Upper lobe of left lung (tissue), 4 donors: ENCODE data around the gene FDXACB1.

Source experiments
- POLR2A ChIP-seq, 4 donors: fragments of 450-650 bp; IDR thresholded peaks; one replicate each; pipeline ENCODE4 v1.5.1; 2016 to 2017; ENCODE audit warnings: antibody characterized with exemption in 4 of 4, mild to moderate bottlenecking in 2 of 4
- POLR2AphosphoS5 ChIP-seq, 2 donors: sonication (generic); formaldehyde crosslinking; IDR thresholded peaks; one replicate each; pipeline ENCODE4 v1.5.1; 2017; ENCODE audit warnings: antibody characterized with exemption in 2 of 2

GRCh38 chr11:111837366-111837891 is 41.5 kb downstream of the FDXACB1 start:
- TF ChIP-seq POLR2A (IDR thresholded peaks at IDR 0.05), result no peak
- no peak for TF ChIP-seq POLR2AphosphoS5 (IDR thresholded peaks at IDR 0.05)
